HepG2 (cell line): ENCODE data around the gene SRR. TPM values are rescaled to one million over a fixed set of nuclear protein-coding genes. Genes with fewer than 3 reads are reported as not detected.

Experiments
- AHDC1 ChIP-seq: sonication (generic); formaldehyde crosslinking; IDR thresholded peaks from 2 replicates; pipeline ENCODE4 v1.5.1; 2020; ENCODE audit warnings: mild to moderate bottlenecking, missing genetic modification reagents, borderline replicate concordance
- ARID2 ChIP-seq: sonication (generic); formaldehyde crosslinking; IDR thresholded peaks from 2 replicates; pipeline ENCODE4 v1.8.1; 2022; ENCODE audit warnings: mild to moderate bottlenecking, missing genetic modification reagents, borderline replicate concordance
- BCL6 ChIP-seq: IDR thresholded peaks from 2 replicates; pipeline ENCODE4 v1.6.1; 2016; ENCODE audit warnings: missing genetic modification reagents, missing compliant biosample characterization
- KDM5A ChIP-seq: fragments of 200-600 bp; sonication (generic); IDR thresholded peaks from 2 replicates; pipeline ENCODE4 v1.7.0; 2018; ENCODE audit warnings: antibody characterized with exemption, mild to moderate bottlenecking, low read length, borderline replicate concordance
- ZFP36L2 ChIP-seq: sonication (generic); formaldehyde crosslinking; IDR thresholded peaks from 2 replicates; pipeline ENCODE4 v1.4.0; 2020; ENCODE audit warnings: missing genetic modification reagents
- ZNF414 ChIP-seq: sonication (generic); formaldehyde crosslinking; IDR thresholded peaks from 2 replicates; pipeline ENCODE4 v1.5.0; 2020; ENCODE audit warnings: missing genetic modification reagents
- polyA plus RNA-seq, 8 experiments: library from polyadenylated mRNA; depleted of rRNA in 3 of 8; stranded (reverse) in 7 of 8; unstranded in 1 of 8; fragments of >200 nt; fragmentation: Illumina TruSeq in 4 of 8; extraction: Trizol in 4 of 8; gene quantifications; 2 replicates each; pipeline versions ENCODE4 v1.2.1 to v1.2.3, GENCODE V29; 2011 to 2016; ENCODE audit warnings: low read depth in 4 of 8, missing spikeins in 1 of 8, mixed read lengths in 1 of 8; ENCODE audit not compliant: insufficient read depth in 1 of 8
- total RNA-seq, 5 experiments: library from RNA; depleted of rRNA; stranded (reverse); fragments of >200 nt; fragmentation: Illumina TruSeq; extraction: Trizol; gene quantifications; 2 replicates each; pipeline ENCODE4 v1.2.3, GENCODE V29; 2016; ENCODE audit warnings: low read depth in 1 of 5

The SRR gene
- total and polyA plus RNA-seq, 2 of the 13 experiments (the other 11 are each of a cell fraction or from before 2014, with no cell fraction given), result 3.6 to 7.8 TPM

GRCh38 chr17:2267354-2267753 lies 36.4 kb upstream of the SRR start (continued):
- TF ChIP-seq ZNF414, result no peak
- no peak for TF ChIP-seq ARID2 (CRISPR knock-in tag)
- TF ChIP-seq KDM5A, result no peak
- TF ChIP-seq AHDC1 (CRISPR knock-in tag), result no peak
- TF ChIP-seq BCL6 (CRISPR knock-in tag), result no peak
- TF ChIP-seq ZFP36L2 (CRISPR knock-in tag), result no peak
